ENCODE measurements around the gene CYP27C1.

- TF ChIP-seq CTCF (IDR thresholded peaks at IDR 0.05), result no peak
- TF ChIP-seq POLR2A (IDR thresholded peaks at IDR 0.05), result no peak
These were observed 1.3 kb downstream of the CYP27C1 start for GRCh38 chr2:127218812-127219170.
